ENCODE results near the gene MYO1D. TPM values are rescaled to one million over a fixed set of nuclear protein-coding genes. Genes with fewer than 3 reads are reported as not detected.
A peak's percentile ranks its signal among the peaks of the same experiment; 100 is the strongest.

Gene MYO1D
- total and polyA plus RNA-seq, 2 experiments from 2014 or later: 34.3 to 43.7 TPM

DNA sequence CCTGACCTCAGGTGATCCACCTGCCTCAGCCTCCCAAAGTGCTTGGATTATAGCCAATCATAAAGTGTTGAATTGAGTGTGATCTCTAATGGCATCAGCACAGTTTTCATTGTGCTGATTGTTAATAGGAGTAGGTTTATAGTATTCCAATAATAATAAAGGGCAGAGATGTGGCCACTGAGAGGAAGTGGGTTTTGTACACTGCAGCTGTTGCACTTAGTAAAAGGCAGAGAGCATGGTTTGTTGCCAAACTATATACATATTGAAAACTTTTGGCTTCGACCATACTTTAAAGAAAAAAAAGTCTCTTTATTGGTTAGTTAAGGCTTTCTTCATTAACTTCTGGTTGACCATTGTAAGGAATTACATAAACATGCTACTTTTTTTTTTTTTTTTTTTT, 204.2 kb downstream of the MYO1D start:
- Histone ChIP-seq H3K27me3 (no peaks in the 10 kb centered on the region), H3K4me1 (ENCODE audit: low read depth) (no peaks in the 10 kb centered on the region), H3K9me3 (ENCODE audit: low read depth) (no peaks in the 10 kb centered on the region), H3K36me3 (peaks cover 4% of the 10 kb centered on the region), H3K4me3 (no peak overlapping the region), H3K27ac (no peak overlapping the region)
- no peak for DNase-seq (ENCODE audit: low read depth in 1 of 2, low spot score in 1 of 2)
- TF ChIP-seq CTCF (IDR thresholded peaks at IDR 0.05; ENCODE audit: low read depth, low read length): no peak

- no peak for TF ChIP-seq CTCF (IDR thresholded peaks at IDR 0.05; ENCODE audit: low read depth, low read length)
- Histone ChIP-seq H3K4me3 (no peak overlapping the region), H3K36me3 (peaks cover 4% of the 10 kb centered on the region), H3K9me3 (ENCODE audit: low read depth) (no peaks in the 10 kb centered on the region), H3K27ac (no peak overlapping the region), H3K4me1 (ENCODE audit: low read depth) (no peaks in the 10 kb centered on the region), H3K27me3 (no peaks in the 10 kb centered on the region)
- DNase-seq (ENCODE audit: low read depth in 1 of 2, low spot score in 1 of 2): peak in 1 of 2 donors; percentile 27
Measured at GRCh38 chr17:32671896-32672295, 205.0 kb downstream of the MYO1D start.

DNA sequence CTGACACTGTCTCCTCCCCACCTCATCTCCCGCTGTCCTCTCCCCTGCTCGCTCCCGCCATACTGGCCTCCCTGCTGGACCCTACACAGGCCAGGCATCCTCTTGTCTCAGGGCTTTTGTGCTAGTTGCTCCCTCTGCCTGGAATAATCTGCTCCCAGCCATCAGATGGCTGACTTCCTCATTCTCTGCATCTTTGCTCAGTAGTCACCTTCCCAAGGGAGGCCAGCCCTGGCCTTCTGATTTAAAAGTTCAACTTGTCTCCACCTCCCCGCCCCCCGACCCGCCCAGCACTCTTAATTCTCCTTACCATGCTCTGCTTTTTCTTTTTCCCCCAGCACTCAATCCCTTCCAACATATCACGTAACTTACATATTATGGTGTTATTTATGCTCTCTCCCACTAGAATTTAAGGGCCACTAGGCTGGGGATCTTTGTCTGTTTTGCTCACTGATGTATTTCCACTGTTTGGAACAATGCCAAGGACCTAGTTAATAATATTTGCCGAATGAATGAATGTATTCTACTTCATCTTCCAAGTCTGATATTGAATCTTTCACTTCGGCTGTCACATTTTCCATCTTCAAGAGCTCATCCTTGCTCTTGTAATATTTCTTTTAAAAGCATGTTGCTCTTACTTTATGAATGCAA, 211.9 kb downstream of the MYO1D start:
- Histone ChIP-seq H3K27me3 (no peaks in the 10 kb centered on the region), H3K9me3 (ENCODE audit: low read depth) (no peaks in the 10 kb centered on the region), H3K4me3 (no peak overlapping the region), H3K4me1 (ENCODE audit: low read depth) (no peaks in the 10 kb centered on the region), H3K27ac (no peak overlapping the region), H3K36me3 (no peaks in the 10 kb centered on the region)
- no peak for TF ChIP-seq CTCF (IDR thresholded peaks at IDR 0.05; ENCODE audit: low read depth, low read length)
- DNase-seq (ENCODE audit: low read depth in 1 of 2, low spot score in 1 of 2): no peak

DNA sequence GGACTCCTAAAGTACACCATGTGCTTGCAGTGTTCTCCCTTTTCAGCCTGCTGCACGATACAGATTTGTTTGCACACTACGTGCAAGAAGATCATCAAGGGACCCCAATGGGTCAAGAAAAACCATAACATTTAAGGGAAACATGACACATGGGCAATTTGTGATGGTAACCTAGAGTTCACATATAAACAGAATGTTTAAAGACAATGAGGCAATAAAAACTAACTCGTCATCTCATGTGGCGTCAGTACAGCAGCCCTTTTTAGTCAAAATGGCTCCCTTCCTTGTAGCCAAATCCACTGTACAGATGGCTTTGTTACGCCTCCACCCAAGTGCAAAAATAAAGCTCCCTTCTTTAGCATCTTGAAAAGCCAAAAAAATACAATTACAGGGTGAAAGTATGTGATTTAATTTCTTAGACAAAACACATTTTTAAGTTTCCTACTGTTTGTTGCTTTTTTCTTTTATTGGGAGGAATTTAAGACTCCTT, 216.4 kb downstream of the MYO1D start:
- Histone ChIP-seq H3K36me3 (no peaks in the 10 kb centered on the region), H3K27ac (no peak overlapping the region), H3K27me3 (no peaks in the 10 kb centered on the region), H3K4me3 (no peak overlapping the region), H3K4me1 (ENCODE audit: low read depth) (no peaks in the 10 kb centered on the region), H3K9me3 (ENCODE audit: low read depth) (no peaks in the 10 kb centered on the region)
- DNase-seq (ENCODE audit: low read depth in 1 of 2, low spot score in 1 of 2): no peak
- no peak for TF ChIP-seq CTCF (IDR thresholded peaks at IDR 0.05; ENCODE audit: low read depth, low read length)

- DNase-seq (ENCODE audit: low read depth in 1 of 2, low spot score in 1 of 2): peak; percentile 75 to 76
- Histone ChIP-seq H3K4me3 (no peak overlapping the region), H3K27me3 (no peaks in the 10 kb centered on the region), H3K36me3 (peaks cover under 1% of the 10 kb centered on the region), H3K9me3 (ENCODE audit: low read depth) (no peaks in the 10 kb centered on the region), H3K4me1 (ENCODE audit: low read depth) (no peaks in the 10 kb centered on the region), H3K27ac (no peak overlapping the region)
- peak; percentile 98 for TF ChIP-seq CTCF (IDR thresholded peaks at IDR 0.05; ENCODE audit: low read depth, low read length)
Measured at GRCh38 chr17:32659419-32659842, 217.5 kb downstream of the MYO1D start.
